Airway epithelial cell (primary cell): ENCODE results near the gene CFAP157. TPM values are rescaled to one million over a fixed set of nuclear protein-coding genes. Genes with fewer than 3 reads are reported as not detected.

Source experiments
- total RNA-seq: library from RNA; depleted of rRNA; stranded (reverse); fragments of >200 nt; gene quantifications from 2 replicates; pipeline ENCODE4 v1.2.3, GENCODE V29; 2015

CFAP157 gene
- not detected in 2 replicates for total RNA-seq

DNA sequence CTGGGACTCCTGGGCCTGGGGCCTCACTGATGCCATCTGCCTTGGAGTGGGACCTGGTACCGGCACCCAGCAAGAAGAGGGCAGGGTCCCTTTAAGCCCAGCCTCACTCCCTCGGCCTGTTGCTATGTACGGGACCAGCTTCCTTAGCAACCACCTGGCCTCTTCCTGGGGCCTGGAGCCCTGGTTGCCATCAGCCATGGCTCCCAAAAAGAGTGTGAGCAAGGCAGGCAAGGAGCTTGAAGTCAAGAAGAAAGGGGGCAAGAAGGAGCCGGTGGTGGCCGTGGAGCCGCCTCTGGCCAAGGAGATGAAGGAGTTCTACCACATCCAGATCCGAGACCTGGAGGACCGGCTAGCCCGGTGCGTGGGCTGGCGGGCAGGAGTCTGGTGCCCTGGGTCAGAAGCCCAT lies at the start of gene CFAP157:
CFAP157 (plus strand) TSS at position 153 of the 406 bp plus-strand sequence; CDS start at position 197, 44 bp downstream.

DNA sequence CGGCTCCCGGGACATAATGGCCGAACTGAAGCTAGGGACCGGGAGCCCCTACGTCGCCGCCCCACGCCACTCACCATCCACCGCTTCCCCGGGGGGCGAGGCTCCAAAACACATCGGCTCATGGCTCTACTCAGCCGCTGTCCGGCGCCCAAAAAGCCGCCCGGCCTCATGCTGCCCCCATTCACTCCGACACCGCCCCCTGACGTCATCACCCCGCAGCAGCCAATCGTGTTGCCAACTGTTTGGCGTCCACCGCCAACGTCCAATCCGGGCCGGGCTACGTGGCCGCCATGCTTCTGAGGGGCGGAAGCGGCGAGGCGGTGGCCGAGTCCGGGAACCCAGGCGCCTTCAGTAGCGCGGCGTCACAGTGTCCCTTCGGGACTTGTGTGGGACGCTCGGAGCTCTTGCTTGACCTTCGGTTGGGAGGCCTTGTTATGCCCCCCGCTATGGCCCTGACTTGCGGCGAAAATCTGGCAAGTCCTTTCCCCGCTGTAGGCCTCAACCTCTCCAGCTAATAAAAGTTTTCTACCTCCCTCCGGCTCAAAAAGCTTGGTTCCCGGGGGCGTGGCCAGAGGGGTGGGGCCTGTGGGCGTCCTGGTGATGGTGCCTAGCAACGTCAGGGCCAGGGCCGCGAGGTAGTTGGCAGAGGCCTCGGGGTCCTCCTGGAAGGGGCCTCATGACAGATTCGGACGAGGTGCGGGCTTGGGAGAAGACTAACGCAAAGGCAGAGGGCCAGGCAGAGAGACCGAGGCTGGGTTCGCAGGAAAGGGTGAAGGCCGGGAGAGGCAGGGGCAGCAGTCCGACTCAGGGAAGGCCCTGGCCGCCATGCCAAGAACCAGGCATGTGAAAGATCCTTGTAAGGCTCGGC lies 8.9 kb downstream of the CFAP157 start, which contains the start of the genes PTRH1 and TTC16:
PTRH1 (minus strand) TSS at position 194 of the 868 bp plus-strand sequence; CDS start at position 170, 24 bp downstream.
TTC16 (plus strand) TSS at position 610 of the 868 bp plus-strand sequence; CDS start at position 677, 67 bp downstream.

DNA sequence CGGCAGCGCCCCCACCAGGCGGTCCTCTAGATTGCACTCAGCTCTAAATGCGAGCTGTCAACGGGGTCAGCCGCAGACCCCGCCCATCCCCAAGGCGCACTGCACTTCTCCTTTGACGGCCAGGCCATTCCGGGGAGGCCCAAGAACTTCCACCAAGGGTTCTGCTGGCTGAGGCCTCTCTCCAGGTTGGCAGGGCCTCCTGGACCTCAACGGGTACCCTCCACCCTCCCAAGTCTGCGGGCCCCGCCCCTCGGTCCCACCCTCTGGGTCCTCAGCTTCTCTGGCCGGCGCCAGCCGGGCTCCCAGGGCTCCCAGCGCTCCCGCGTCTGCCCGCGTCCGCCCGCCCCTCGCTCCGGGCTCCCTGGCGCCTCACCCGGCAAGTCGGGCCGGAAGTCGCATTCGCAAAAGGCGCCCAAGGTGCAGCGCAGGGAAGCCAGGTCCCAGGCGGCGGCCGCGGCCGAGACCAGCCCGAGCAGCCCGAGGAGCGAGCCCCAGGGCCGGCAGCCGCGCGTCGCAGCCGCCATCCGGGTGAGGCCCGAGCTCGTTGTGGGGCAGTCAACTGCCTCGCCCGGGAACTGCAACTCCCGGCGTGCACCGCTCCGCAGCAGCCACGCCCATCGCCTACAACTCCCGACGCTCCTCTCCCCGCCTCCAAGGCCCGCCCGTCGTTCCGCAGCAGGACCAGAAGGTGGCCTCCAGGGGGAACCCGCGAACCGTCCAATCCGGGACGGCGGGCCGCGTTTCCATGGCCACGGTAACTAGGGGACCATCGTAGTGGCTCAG lies 28.1 kb downstream of the CFAP157 start, which contains the start of gene TOR2A:
TOR2A (minus strand) TSS at position 548 of the 783 bp plus-strand sequence; CDS start at position 524, 24 bp downstream.

Other genes starting within 250 kb of the CFAP157 start
- 14.8 and 30.6 TPM in 2 replicates for gene STXBP1, start 94.7 kb upstream of the CFAP157 start, total RNA-seq
- gene PTRH1, start 8.7 kb downstream of the CFAP157 start, total RNA-seq, result 41.0 and 44.5 TPM in 2 replicates
- gene TTC16, start 9.1 kb downstream of the CFAP157 start, total RNA-seq, result not detected in 2 replicates
- gene TOR2A, start 28.3 kb downstream of the CFAP157 start, total RNA-seq, result 13.6 and 17.7 TPM in 2 replicates
- gene SH2D3C, start 71.7 kb downstream of the CFAP157 start, total RNA-seq, result 0.21 TPM in 1 of 2 replicates, not detected in the other
- gene CDK9, start 79.0 kb downstream of the CFAP157 start, total RNA-seq, result 16.2 and 26.1 TPM in 2 replicates
- gene FPGS, start 95.9 kb downstream of the CFAP157 start, total RNA-seq, result 71.9 and 77.8 TPM in 2 replicates
- 0.88 and 2.0 TPM in 2 replicates for gene ENG, start 147.7 kb downstream of the CFAP157 start, total RNA-seq
- 26.3 and 47.5 TPM in 2 replicates for gene AK1, start 170.7 kb downstream of the CFAP157 start, total RNA-seq
- gene ST6GALNAC6, start 192.6 kb downstream of the CFAP157 start, total RNA-seq, result 37.7 and 38.1 TPM in 2 replicates
- gene ST6GALNAC4, start 210.1 kb downstream of the CFAP157 start, total RNA-seq, result 44.8 and 45.3 TPM in 2 replicates
- 6.6 and 16.0 TPM in 2 replicates for gene PIP5KL1, start 223.8 kb downstream of the CFAP157 start, total RNA-seq
- 23.0 and 30.4 TPM in 2 replicates for gene DPM2, start 230.9 kb downstream of the CFAP157 start, total RNA-seq